Measurements from ENCODE around the gene LBX2.

The LBX2 gene

GRCh38 chr2:74529357-74530238 lies 30.2 kb upstream of the LBX2 start, which contains the start of the genes AUP1 and HTRA2:
TSS of gene AUP1 (minus strand) at chr2:74529706. CDS start at chr2:74529629, 77 bp downstream.
TSS of gene HTRA2 (plus strand) at chr2:74529933. CDS start at chr2:74530007, 74 bp downstream.
- no peak within 1 kb of the TSS for H2BK120ac ChIP-seq (ENCODE audit: low read depth, low read length)
- H2BK5ac ChIP-seq (ENCODE audit: low read length) = no peak within 1 kb of the TSS
- no CpG with 5 or more reads among the region's 87 CpGs for WGBS (ENCODE audit: extremely low coverage, insufficient coverage, low lambda C conversion rate)
- peak within 1 kb of the TSS; percentile 70 for H3K4ac ChIP-seq (ENCODE audit: low read depth, low read length)
- H3K4me2 ChIP-seq (ENCODE audit: low read length) = peak within 1 kb of the TSS; percentile 73
- peaks cover 8% of the 10 kb centered on the region for H3K4me1 ChIP-seq (ENCODE audit: control insufficient read depth, low read depth, low read length)
- no peak within 1 kb of the TSS for H4K5ac ChIP-seq (ENCODE audit: low read length)
- peak within 1 kb of the TSS; percentile 75 for H3K4me3 ChIP-seq (ENCODE audit: low read length)
- no peak within 1 kb of the TSS for H4K8ac ChIP-seq (ENCODE audit: low read depth, low read length)
- peaks cover 17% of the 10 kb centered on the region for H3K79me1 ChIP-seq (ENCODE audit: low read length)
- H3K27ac ChIP-seq (ENCODE audit: low read depth, low read length) = no peak within 1 kb of the TSS
- H3K27me3 ChIP-seq (ENCODE audit: insufficient read depth, low read length, poor library complexity) = no peaks in the 10 kb centered on the region
- peak; percentile 100 for DNase-seq
- H3K9ac ChIP-seq (ENCODE audit: low read length) = peak within 1 kb of the TSS; percentile 81
- peaks cover 16% of the 10 kb centered on the region for H3K79me2 ChIP-seq (ENCODE audit: control insufficient read depth, insufficient read depth, low read length)
- H3K36me3 ChIP-seq (ENCODE audit: control insufficient read depth, insufficient read depth, low read length) = peaks cover 6% of the 10 kb centered on the region
- H3K56ac ChIP-seq (ENCODE audit: low read length) = peak within 1 kb of the TSS; percentile 91
- H3K18ac ChIP-seq (ENCODE audit: low read length) = peak within 1 kb of the TSS; percentile 72
- H3K23ac ChIP-seq (ENCODE audit: low read length) = no peak within 1 kb of the TSS
- no peak within 1 kb of the TSS for H2BK15ac ChIP-seq (replicated peaks; ENCODE audit: low read depth)
- H2AK5ac ChIP-seq (ENCODE audit: low read length) = peak within 1 kb of the TSS; percentile 91

GRCh38 chr2:74528600-74529356 lies 29.4 kb upstream of the LBX2 start:
- Histone ChIP-seq H3K18ac (ENCODE audit: low read length) (peak overlapping the region; percentile 65), H3K4ac (ENCODE audit: low read depth, low read length) (peak overlapping the region; percentile 63), H2BK120ac (ENCODE audit: low read depth, low read length) (no peak overlapping the region), H3K27me3 (ENCODE audit: insufficient read depth, low read length, poor library complexity) (no peaks in the 10 kb centered on the region), H3K79me1 (ENCODE audit: low read length) (peaks cover 17% of the 10 kb centered on the region), H2BK5ac (ENCODE audit: low read length) (no peak overlapping the region), H2BK15ac (replicated peaks; ENCODE audit: low read depth) (no peak overlapping the region), H3K79me2 (ENCODE audit: control insufficient read depth, insufficient read depth, low read length) (peaks cover 16% of the 10 kb centered on the region), H3K27ac (ENCODE audit: low read depth, low read length) (no peak overlapping the region), H3K36me3 (ENCODE audit: control insufficient read depth, insufficient read depth, low read length) (peaks cover 6% of the 10 kb centered on the region), H3K23ac (ENCODE audit: low read length) (no peak overlapping the region), H3K4me2 (ENCODE audit: low read length) (peak overlapping the region; percentile 73), H3K56ac (ENCODE audit: low read length) (peak overlapping the region; percentile 82), H2AK5ac (ENCODE audit: low read length) (peak overlapping the region; percentile 91), H4K5ac (ENCODE audit: low read length) (no peak overlapping the region), H3K4me3 (ENCODE audit: low read length) (peak overlapping the region; percentile 42), H4K8ac (ENCODE audit: low read depth, low read length) (no peak overlapping the region), H3K9ac (ENCODE audit: low read length) (peak overlapping the region; percentile 71), H3K4me1 (ENCODE audit: control insufficient read depth, low read depth, low read length) (peaks cover 8% of the 10 kb centered on the region)
- WGBS (ENCODE audit: extremely low coverage, insufficient coverage, low lambda C conversion rate) = no CpG with 5 or more reads among the region's 29 CpGs
- DNase-seq = peak; percentile 38

- no peak overlapping the region for H3K4me2 ChIP-seq (ENCODE audit: low read length)
- no peak overlapping the region for H2BK5ac ChIP-seq (ENCODE audit: low read length)
- no peak overlapping the region for H3K18ac ChIP-seq (ENCODE audit: low read length)
- H3K79me1 ChIP-seq (ENCODE audit: low read length) = peaks cover 17% of the 10 kb centered on the region
- no peak overlapping the region for H3K23ac ChIP-seq (ENCODE audit: low read length)
- H4K5ac ChIP-seq (ENCODE audit: low read length) = no peak overlapping the region
- H2BK120ac ChIP-seq (ENCODE audit: low read depth, low read length) = no peak overlapping the region
- H3K4me1 ChIP-seq (ENCODE audit: control insufficient read depth, low read depth, low read length) = peaks cover 8% of the 10 kb centered on the region
- H3K79me2 ChIP-seq (ENCODE audit: control insufficient read depth, insufficient read depth, low read length) = peaks cover 16% of the 10 kb centered on the region
- no peak overlapping the region for H3K9ac ChIP-seq (ENCODE audit: low read length)
- H2BK15ac ChIP-seq (replicated peaks; ENCODE audit: low read depth) = no peak overlapping the region
- DNase-seq = no peak
- H3K27ac ChIP-seq (ENCODE audit: low read depth, low read length) = no peak overlapping the region
- H3K27me3 ChIP-seq (ENCODE audit: insufficient read depth, low read length, poor library complexity) = no peaks in the 10 kb centered on the region
- H3K56ac ChIP-seq (ENCODE audit: low read length) = no peak overlapping the region
- no peak overlapping the region for H4K8ac ChIP-seq (ENCODE audit: low read depth, low read length)
- no peak overlapping the region for H3K4ac ChIP-seq (ENCODE audit: low read depth, low read length)
- H2AK5ac ChIP-seq (ENCODE audit: low read length) = no peak overlapping the region
- peaks cover 6% of the 10 kb centered on the region for H3K36me3 ChIP-seq (ENCODE audit: control insufficient read depth, insufficient read depth, low read length)
- WGBS (ENCODE audit: extremely low coverage, insufficient coverage, low lambda C conversion rate) = no CpG with 5 or more reads among the region's 9 CpGs
- no peak overlapping the region for H3K4me3 ChIP-seq (ENCODE audit: low read length)
Measured at GRCh38 chr2:74527741-74528140, 28.3 kb upstream of the LBX2 start.

- Histone ChIP-seq H4K5ac (ENCODE audit: low read length) (no peak overlapping the region), H3K18ac (ENCODE audit: low read length) (no peak overlapping the region), H2BK5ac (ENCODE audit: low read length) (no peak overlapping the region), H3K9ac (ENCODE audit: low read length) (no peak overlapping the region), H3K23ac (ENCODE audit: low read length) (no peak overlapping the region), H3K56ac (ENCODE audit: low read length) (no peak overlapping the region), H4K8ac (ENCODE audit: low read depth, low read length) (no peak overlapping the region), H3K36me3 (ENCODE audit: control insufficient read depth, insufficient read depth, low read length) (peaks cover 6% of the 10 kb centered on the region), H3K27ac (ENCODE audit: low read depth, low read length) (no peak overlapping the region), H3K79me2 (ENCODE audit: control insufficient read depth, insufficient read depth, low read length) (peaks cover 16% of the 10 kb centered on the region), H3K4me3 (ENCODE audit: low read length) (no peak overlapping the region), H2BK15ac (replicated peaks; ENCODE audit: low read depth) (no peak overlapping the region), H2AK5ac (ENCODE audit: low read length) (no peak overlapping the region), H3K79me1 (ENCODE audit: low read length) (peaks cover 17% of the 10 kb centered on the region), H2BK120ac (ENCODE audit: low read depth, low read length) (no peak overlapping the region), H3K4me2 (ENCODE audit: low read length) (no peak overlapping the region), H3K4ac (ENCODE audit: low read depth, low read length) (no peak overlapping the region), H3K27me3 (ENCODE audit: insufficient read depth, low read length, poor library complexity) (no peaks in the 10 kb centered on the region), H3K4me1 (ENCODE audit: control insufficient read depth, low read depth, low read length) (peaks cover 8% of the 10 kb centered on the region)
- DNase-seq = no peak
- WGBS (ENCODE audit: extremely low coverage, insufficient coverage, low lambda C conversion rate) = no CpG with 5 or more reads among the region's 11 CpGs
Measured at GRCh38 chr2:74526649-74527230, 27.3 kb upstream of the LBX2 start.

- Histone ChIP-seq H3K4ac (ENCODE audit: low read depth, low read length) (no peak within 1 kb of the TSS), H2AK5ac (ENCODE audit: low read length) (no peak within 1 kb of the TSS), H2BK15ac (replicated peaks; ENCODE audit: low read depth) (no peak within 1 kb of the TSS), H3K4me2 (ENCODE audit: low read length) (no peak within 1 kb of the TSS), H3K9ac (ENCODE audit: low read length) (no peak within 1 kb of the TSS), H3K56ac (ENCODE audit: low read length) (no peak within 1 kb of the TSS), H3K23ac (ENCODE audit: low read length) (no peak within 1 kb of the TSS), H4K5ac (ENCODE audit: low read length) (no peak within 1 kb of the TSS), H3K4me3 (ENCODE audit: low read length) (no peak within 1 kb of the TSS), H3K79me1 (ENCODE audit: low read length) (peaks cover 16% of the 10 kb centered on the region), H3K36me3 (ENCODE audit: control insufficient read depth, insufficient read depth, low read length) (peaks cover 6% of the 10 kb centered on the region), H2BK5ac (ENCODE audit: low read length) (no peak within 1 kb of the TSS), H3K79me2 (ENCODE audit: control insufficient read depth, insufficient read depth, low read length) (peaks cover 16% of the 10 kb centered on the region), H3K18ac (ENCODE audit: low read length) (no peak within 1 kb of the TSS), H2BK120ac (ENCODE audit: low read depth, low read length) (no peak within 1 kb of the TSS), H3K27ac (ENCODE audit: low read depth, low read length) (no peak within 1 kb of the TSS), H4K8ac (ENCODE audit: low read depth, low read length) (no peak within 1 kb of the TSS), H3K27me3 (ENCODE audit: insufficient read depth, low read length, poor library complexity) (no peaks in the 10 kb centered on the region), H3K4me1 (ENCODE audit: control insufficient read depth, low read depth, low read length) (peaks cover 8% of the 10 kb centered on the region)
- DNase-seq = peak; percentile 84
- no CpG with 5 or more reads among the region's 11 CpGs for WGBS (ENCODE audit: extremely low coverage, insufficient coverage, low lambda C conversion rate)
Measured at GRCh38 chr2:74525717-74526648, 26.6 kb upstream of the LBX2 start, which contains the start of gene DQX1. TSS of gene DQX1 (minus strand) at chr2:74526231. CDS start at chr2:74525729, 502 bp downstream.
